WTC11 (cell line): ENCODE measurements around the gene CDCA8. TPM values are rescaled to one million over a fixed set of nuclear protein-coding genes. Genes with fewer than 3 reads are reported as not detected.

Source experiments
- ATAC-seq: fragments of 200-7000 bp; cut with Tn5 transposase; 2 replicates; pipeline ENCODE4 v1.10.0; 2021; ENCODE audit warnings: mild to moderate bottlenecking, moderate library complexity
- CTCF ChIA-PET: fragments of 300-600 bp; sonication (Branson Sonifier 250); formaldehyde crosslinking; loops from one replicate; lab custom pipeline; 2021; ENCODE audit warnings: antibody characterized with exemption; lab: Charles Lee
- POLR2A ChIA-PET: fragments of 350-600 bp; sonication (Branson Sonifier 250); formaldehyde crosslinking; loops from one replicate; lab custom pipeline; 2021; ENCODE audit warnings: antibody characterized with exemption; lab: Charles Lee
- DNase-seq: peaks from one replicate; pipeline ENCODE4 v3.0.0; 2021; ENCODE audit warnings: low spot score
- H3K27ac Mint-ChIP-seq: 2 replicates; pipeline ENCODE4 v1.8.0; 2021; ENCODE audit warnings: mixed read lengths
- H3K27me3 Mint-ChIP-seq: 2 replicates; pipeline ENCODE4 v1.8.0; 2021; ENCODE audit warnings: low read depth, mild to moderate bottlenecking, moderate library complexity, mixed read lengths
- H3K36me3 Mint-ChIP-seq: 2 replicates; pipeline ENCODE4 v1.8.0; 2021; ENCODE audit warnings: mixed read lengths
- H3K4me1 Mint-ChIP-seq: 2 replicates; pipeline ENCODE4 v1.8.0; 2022; ENCODE audit warnings: mixed read lengths
- H3K4me3 Mint-ChIP-seq: 2 replicates; pipeline ENCODE4 v1.8.0; 2021; ENCODE audit warnings: mild to moderate bottlenecking, moderate library complexity, mixed read lengths
- H3K9me3 Mint-ChIP-seq: 2 replicates; pipeline ENCODE4 v1.8.0; 2021; ENCODE audit warnings: mixed read lengths
- ATF1 ChIP-seq: sonication (generic); formaldehyde crosslinking; IDR thresholded peaks from 2 replicates; pipeline ENCODE4 v1.8.1; 2023; ENCODE audit warnings: mild to moderate bottlenecking, moderate library complexity, missing genetic modification reagents
- FOXK1 ChIP-seq: sonication (generic); formaldehyde crosslinking; IDR thresholded peaks from 2 replicates; pipeline ENCODE4 v1.8.0; 2022; ENCODE audit warnings: mild to moderate bottlenecking, moderate library complexity, missing genetic modification reagents
- HMGXB4 ChIP-seq: sonication (generic); formaldehyde crosslinking; IDR thresholded peaks from 2 replicates; pipeline ENCODE4 v1.8.1; 2023; ENCODE audit warnings: mild to moderate bottlenecking, moderate library complexity, missing genetic modification reagents
- JAZF1 ChIP-seq: fragments of 250-450 bp; sonication (Bioruptor Pico); IDR thresholded peaks from 2 replicates; pipeline ENCODE4 v1.9.0; 2021; ENCODE audit warnings: moderate library complexity, mild to moderate bottlenecking, inconsistent platforms
- MXD4 ChIP-seq: fragments of 250-450 bp; sonication (Bioruptor Pico); IDR thresholded peaks from 2 replicates; pipeline ENCODE4 v1.8.0; 2021; ENCODE audit warnings: mild to moderate bottlenecking, moderate library complexity, borderline replicate concordance
- MYBL2 ChIP-seq: sonication (generic); formaldehyde crosslinking; IDR thresholded peaks from 2 replicates; pipeline ENCODE4 v1.8.1; 2023; ENCODE audit warnings: mild to moderate bottlenecking, moderate library complexity, missing genetic modification reagents
- NR2C2 ChIP-seq: sonication (generic); formaldehyde crosslinking; IDR thresholded peaks from 2 replicates; pipeline ENCODE4 v1.8.0; 2022; ENCODE audit warnings: mild to moderate bottlenecking, missing genetic modification reagents
- TP53 ChIP-seq: sonication (generic); formaldehyde crosslinking; IDR thresholded peaks from 2 replicates; pipeline ENCODE4 v1.8.1; 2023; ENCODE audit warnings: mild to moderate bottlenecking, missing genetic modification reagents
- ZNF219 ChIP-seq: sonication (generic); formaldehyde crosslinking; IDR thresholded peaks from 2 replicates; pipeline ENCODE4 v1.8.0; 2023; ENCODE audit warnings: missing genetic modification reagents, mild to moderate bottlenecking, borderline replicate concordance
- ZNF281 ChIP-seq: sonication (generic); formaldehyde crosslinking; IDR thresholded peaks from 2 replicates; pipeline ENCODE4 v1.8.0; 2023; ENCODE audit warnings: mild to moderate bottlenecking, missing genetic modification reagents
- total RNA-seq: library from RNA; stranded (reverse); gene quantifications from 3 replicates; pipeline ENCODE4 v1.2.3, GENCODE V29; 2021
- TF ChIP-seq, protein P1 (sequence below): sonication (generic); formaldehyde crosslinking; IDR thresholded peaks from 2 replicates; pipeline ENCODE4 v1.8.1; 2023; ENCODE audit warnings: mild to moderate bottlenecking, missing genetic modification reagents, moderate library complexity
- TF ChIP-seq, protein P2 (sequence below): fragments of 250-450 bp; sonication (Bioruptor Pico); IDR thresholded peaks from 2 replicates; pipeline ENCODE4 v1.8.0; 2021; ENCODE audit warnings: mild to moderate bottlenecking
- TF ChIP-seq, protein P3 (sequence below): fragments of 250-450 bp; sonication (Bioruptor Pico); IDR thresholded peaks from 2 replicates; pipeline ENCODE4 v1.9.0; 2021; ENCODE audit warnings: mild to moderate bottlenecking
- TF ChIP-seq, protein P4 (sequence below): fragments of 250-450 bp; sonication (Bioruptor Pico); IDR thresholded peaks from 2 replicates; pipeline ENCODE4 v1.9.0; 2021; ENCODE audit warnings: mild to moderate bottlenecking, borderline replicate concordance

CDCA8 gene
- total RNA-seq, 1 experiment from 2014 or later, result 47.7 TPM

- TF ChIP-seq MXD4 (CRISPR knock-in tag), result no peak
- no peak for TF ChIP-seq FOXK1 (CRISPR knock-in tag)
- no peak for TF ChIP-seq NR2C2 (CRISPR knock-in tag)
- TF ChIP-seq, all 79 proteins: peak for 0
Measured at GRCh38 chr1:37673920-37674319, 18.4 kb upstream of the CDCA8 start (continued).

GRCh38 chr1:37676281-37677142, 15.8 kb upstream of the CDCA8 start:
- H3K27me3 Mint-ChIP-seq, result no peaks in the 10 kb centered on the region; the same call in 1 of the 2 replicates
- ATAC-seq (no peak), DNase-seq (no peak)
- H3K27ac Mint-ChIP-seq, result no peak overlapping the region
- no peak overlapping the region for H3K4me3 Mint-ChIP-seq
- ChIA-PET CTCF (interaction anchor here (1.4 to 1.9 kb wide), 3 partner anchors 14 to 73 kb away, joined by 3 to 8 read pairs (median 4); a partner anchor contains a TSS), POLR2A (no interaction called here)
- H3K9me3 Mint-ChIP-seq, result no peaks in the 10 kb centered on the region
- H3K36me3 Mint-ChIP-seq, result no peaks in the 10 kb centered on the region
- 0 out of 2 replicates have a peak, but pooled peaks cover 3% of the 10 kb centered on the region for H3K4me1 Mint-ChIP-seq
- TF ChIP-seq ZNF281 (CRISPR knock-in tag), result no peak

GRCh38 chr1:37677143-37677439, 15.2 kb upstream of the CDCA8 start:
- CTCF ChIA-PET, result interaction anchor here (1.4 to 1.9 kb wide), 3 partner anchors 13 to 74 kb away, joined by 3 to 8 read pairs (median 4); a partner anchor contains a TSS
- H3K27ac Mint-ChIP-seq, result no peak overlapping the region
- no peak for TF ChIP-seq HMGXB4 (CRISPR knock-in tag)
- TF ChIP-seq, all 79 proteins: peak for 0
- Mint-ChIP-seq H3K27me3 (no peaks in the 10 kb centered on the region; the same call in 1 of the 2 replicates), H3K36me3 (peaks cover under 1% of the 10 kb centered on the region), H3K4me1 (0 out of 2 replicates have a peak, but pooled peaks cover 3% of the 10 kb centered on the region), H3K9me3 (no peaks in the 10 kb centered on the region), H3K4me3 (no peak overlapping the region)
- ATAC-seq (no peak), DNase-seq (no peak)
- POLR2A ChIA-PET, result no interaction called here

- Mint-ChIP-seq H3K36me3 (peaks cover 6% of the 10 kb centered on the region), H3K4me1 (0 out of 2 replicates have a peak, but pooled peaks cover 3% of the 10 kb centered on the region), H3K9me3 (no peaks in the 10 kb centered on the region), H3K4me3 (no peak overlapping the region), H3K27me3 (no peaks in the 10 kb centered on the region; the same call in 1 of the 2 replicates), H3K27ac (no peak overlapping the region)
- POLR2A ChIA-PET, result no interaction called here
- DNase-seq, result no peak
- CTCF ChIA-PET, result interaction anchor here (0.9 kb wide), 1 partner anchor 75 kb away, joined by 3 read pairs; no protein-coding TSS in a partner anchor
- ATAC-seq, result no peak
- no peak for TF ChIP-seq TP53
- TF ChIP-seq ATF1, result no peak
- TF ChIP-seq ZNF219 (CRISPR knock-in tag), result no peak
- TF ChIP-seq, protein P1, sequence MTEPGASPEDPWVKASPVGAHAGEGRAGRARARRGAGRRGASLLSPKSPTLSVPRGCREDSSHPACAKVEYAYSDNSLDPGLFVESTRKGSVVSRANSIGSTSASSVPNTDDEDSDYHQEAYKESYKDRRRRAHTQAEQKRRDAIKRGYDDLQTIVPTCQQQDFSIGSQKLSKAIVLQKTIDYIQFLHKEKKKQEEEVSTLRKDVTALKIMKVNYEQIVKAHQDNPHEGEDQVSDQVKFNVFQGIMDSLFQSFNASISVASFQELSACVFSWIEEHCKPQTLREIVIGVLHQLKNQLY (CRISPR knock-in tag), result no peak
- TF ChIP-seq, protein P2, sequence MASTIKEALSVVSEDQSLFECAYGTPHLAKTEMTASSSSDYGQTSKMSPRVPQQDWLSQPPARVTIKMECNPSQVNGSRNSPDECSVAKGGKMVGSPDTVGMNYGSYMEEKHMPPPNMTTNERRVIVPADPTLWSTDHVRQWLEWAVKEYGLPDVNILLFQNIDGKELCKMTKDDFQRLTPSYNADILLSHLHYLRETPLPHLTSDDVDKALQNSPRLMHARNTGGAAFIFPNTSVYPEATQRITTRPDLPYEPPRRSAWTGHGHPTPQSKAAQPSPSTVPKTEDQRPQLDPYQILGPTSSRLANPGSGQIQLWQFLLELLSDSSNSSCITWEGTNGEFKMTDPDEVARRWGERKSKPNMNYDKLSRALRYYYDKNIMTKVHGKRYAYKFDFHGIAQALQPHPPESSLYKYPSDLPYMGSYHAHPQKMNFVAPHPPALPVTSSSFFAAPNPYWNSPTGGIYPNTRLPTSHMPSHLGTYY (CRISPR knock-in tag), result no peak
- TF ChIP-seq MYBL2, result no peak
- TF ChIP-seq, protein P3, sequence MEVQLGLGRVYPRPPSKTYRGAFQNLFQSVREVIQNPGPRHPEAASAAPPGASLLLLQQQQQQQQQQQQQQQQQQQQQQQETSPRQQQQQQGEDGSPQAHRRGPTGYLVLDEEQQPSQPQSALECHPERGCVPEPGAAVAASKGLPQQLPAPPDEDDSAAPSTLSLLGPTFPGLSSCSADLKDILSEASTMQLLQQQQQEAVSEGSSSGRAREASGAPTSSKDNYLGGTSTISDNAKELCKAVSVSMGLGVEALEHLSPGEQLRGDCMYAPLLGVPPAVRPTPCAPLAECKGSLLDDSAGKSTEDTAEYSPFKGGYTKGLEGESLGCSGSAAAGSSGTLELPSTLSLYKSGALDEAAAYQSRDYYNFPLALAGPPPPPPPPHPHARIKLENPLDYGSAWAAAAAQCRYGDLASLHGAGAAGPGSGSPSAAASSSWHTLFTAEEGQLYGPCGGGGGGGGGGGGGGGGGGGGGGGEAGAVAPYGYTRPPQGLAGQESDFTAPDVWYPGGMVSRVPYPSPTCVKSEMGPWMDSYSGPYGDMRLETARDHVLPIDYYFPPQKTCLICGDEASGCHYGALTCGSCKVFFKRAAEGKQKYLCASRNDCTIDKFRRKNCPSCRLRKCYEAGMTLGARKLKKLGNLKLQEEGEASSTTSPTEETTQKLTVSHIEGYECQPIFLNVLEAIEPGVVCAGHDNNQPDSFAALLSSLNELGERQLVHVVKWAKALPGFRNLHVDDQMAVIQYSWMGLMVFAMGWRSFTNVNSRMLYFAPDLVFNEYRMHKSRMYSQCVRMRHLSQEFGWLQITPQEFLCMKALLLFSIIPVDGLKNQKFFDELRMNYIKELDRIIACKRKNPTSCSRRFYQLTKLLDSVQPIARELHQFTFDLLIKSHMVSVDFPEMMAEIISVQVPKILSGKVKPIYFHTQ (CRISPR knock-in tag), result no peak
- TF ChIP-seq, protein P4, sequence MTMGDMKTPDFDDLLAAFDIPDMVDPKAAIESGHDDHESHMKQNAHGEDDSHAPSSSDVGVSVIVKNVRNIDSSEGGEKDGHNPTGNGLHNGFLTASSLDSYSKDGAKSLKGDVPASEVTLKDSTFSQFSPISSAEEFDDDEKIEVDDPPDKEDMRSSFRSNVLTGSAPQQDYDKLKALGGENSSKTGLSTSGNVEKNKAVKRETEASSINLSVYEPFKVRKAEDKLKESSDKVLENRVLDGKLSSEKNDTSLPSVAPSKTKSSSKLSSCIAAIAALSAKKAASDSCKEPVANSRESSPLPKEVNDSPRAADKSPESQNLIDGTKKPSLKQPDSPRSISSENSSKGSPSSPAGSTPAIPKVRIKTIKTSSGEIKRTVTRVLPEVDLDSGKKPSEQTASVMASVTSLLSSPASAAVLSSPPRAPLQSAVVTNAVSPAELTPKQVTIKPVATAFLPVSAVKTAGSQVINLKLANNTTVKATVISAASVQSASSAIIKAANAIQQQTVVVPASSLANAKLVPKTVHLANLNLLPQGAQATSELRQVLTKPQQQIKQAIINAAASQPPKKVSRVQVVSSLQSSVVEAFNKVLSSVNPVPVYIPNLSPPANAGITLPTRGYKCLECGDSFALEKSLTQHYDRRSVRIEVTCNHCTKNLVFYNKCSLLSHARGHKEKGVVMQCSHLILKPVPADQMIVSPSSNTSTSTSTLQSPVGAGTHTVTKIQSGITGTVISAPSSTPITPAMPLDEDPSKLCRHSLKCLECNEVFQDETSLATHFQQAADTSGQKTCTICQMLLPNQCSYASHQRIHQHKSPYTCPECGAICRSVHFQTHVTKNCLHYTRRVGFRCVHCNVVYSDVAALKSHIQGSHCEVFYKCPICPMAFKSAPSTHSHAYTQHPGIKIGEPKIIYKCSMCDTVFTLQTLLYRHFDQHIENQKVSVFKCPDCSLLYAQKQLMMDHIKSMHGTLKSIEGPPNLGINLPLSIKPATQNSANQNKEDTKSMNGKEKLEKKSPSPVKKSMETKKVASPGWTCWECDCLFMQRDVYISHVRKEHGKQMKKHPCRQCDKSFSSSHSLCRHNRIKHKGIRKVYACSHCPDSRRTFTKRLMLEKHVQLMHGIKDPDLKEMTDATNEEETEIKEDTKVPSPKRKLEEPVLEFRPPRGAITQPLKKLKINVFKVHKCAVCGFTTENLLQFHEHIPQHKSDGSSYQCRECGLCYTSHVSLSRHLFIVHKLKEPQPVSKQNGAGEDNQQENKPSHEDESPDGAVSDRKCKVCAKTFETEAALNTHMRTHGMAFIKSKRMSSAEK, result no peak
- no peak for TF ChIP-seq JAZF1 (CRISPR knock-in tag)
Measured at GRCh38 chr1:37677808-37678207, 14.5 kb upstream of the CDCA8 start.
